ENCODE results near the gene GIMAP5. TPM values are rescaled to one million over a fixed set of nuclear protein-coding genes. Genes with fewer than 3 reads are reported as not detected.

Gene GIMAP5
- total RNA-seq, 4 donors from 2014 or later: 20.4 to 103 (median 31.9) TPM

DNA sequence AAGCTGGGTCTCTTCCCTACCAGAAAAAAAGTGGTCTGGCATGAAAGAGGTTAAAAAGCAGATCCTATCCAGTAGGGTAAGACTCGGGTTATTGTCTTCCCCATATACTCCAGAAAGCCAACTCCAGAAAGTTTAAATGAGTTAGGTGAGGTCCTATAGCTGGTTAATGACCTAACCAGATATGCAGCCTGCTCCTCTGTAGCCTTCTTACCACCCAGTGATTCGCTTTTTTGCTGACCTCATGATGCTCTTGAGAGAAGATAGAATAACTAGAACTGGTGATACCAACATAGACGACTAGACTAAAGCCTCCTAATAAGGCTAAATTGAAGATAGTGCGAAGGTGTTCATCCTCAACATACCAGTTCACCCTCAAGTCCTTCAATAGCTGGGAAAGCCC lies 21.5 kb upstream of the GIMAP5 start:
- no peak for TF ChIP-seq POLR2A (IDR thresholded peaks at IDR 0.05)
- TF ChIP-seq, protein P1, sequence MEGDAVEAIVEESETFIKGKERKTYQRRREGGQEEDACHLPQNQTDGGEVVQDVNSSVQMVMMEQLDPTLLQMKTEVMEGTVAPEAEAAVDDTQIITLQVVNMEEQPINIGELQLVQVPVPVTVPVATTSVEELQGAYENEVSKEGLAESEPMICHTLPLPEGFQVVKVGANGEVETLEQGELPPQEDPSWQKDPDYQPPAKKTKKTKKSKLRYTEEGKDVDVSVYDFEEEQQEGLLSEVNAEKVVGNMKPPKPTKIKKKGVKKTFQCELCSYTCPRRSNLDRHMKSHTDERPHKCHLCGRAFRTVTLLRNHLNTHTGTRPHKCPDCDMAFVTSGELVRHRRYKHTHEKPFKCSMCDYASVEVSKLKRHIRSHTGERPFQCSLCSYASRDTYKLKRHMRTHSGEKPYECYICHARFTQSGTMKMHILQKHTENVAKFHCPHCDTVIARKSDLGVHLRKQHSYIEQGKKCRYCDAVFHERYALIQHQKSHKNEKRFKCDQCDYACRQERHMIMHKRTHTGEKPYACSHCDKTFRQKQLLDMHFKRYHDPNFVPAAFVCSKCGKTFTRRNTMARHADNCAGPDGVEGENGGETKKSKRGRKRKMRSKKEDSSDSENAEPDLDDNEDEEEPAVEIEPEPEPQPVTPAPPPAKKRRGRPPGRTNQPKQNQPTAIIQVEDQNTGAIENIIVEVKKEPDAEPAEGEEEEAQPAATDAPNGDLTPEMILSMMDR (IDR thresholded peaks at IDR 0.05): no peak
- H3K9me3 ChIP-seq: no peaks in the 10 kb centered on the region
- H3K36me3 ChIP-seq: no peaks in the 10 kb centered on the region
- no peak for DNase-seq
- intact Hi-C loops (cut with DNase I; ENCODE audit: low total_unique reads): no loop called here
- H3K4me3 ChIP-seq: no peak overlapping the region
- H3K27me3 ChIP-seq: no peaks in the 10 kb centered on the region
- H3K27ac ChIP-seq: peak overlapping the region; percentile 57 to 80
- no peaks in the 10 kb centered on the region for H3K4me1 ChIP-seq

DNA sequence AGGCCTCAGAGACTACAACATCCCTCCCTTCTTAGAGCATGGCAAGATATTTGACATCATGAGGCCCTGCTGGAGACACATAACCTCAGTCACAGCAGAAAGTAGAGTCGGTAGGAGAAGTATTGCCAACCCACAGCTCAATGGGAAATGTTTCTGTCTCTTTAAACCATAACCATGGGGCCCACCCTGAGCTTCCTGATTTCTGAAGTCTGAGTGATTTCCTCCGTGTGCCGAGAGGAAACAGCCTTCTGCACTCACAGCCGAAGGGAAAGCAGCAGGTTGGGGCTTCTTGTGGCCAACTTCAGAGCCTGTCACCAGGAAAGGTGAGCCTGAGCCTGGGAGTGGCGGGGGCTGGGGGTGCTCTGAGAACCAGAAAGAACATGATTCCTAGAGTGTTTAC lies 20.9 kb upstream of the GIMAP5 start, which contains the start of gene GIMAP1:
Gene GIMAP1, plus strand, starts transcription at position 246 of the 400 bp plus-strand sequence. CDS start 2,435 bp downstream, outside the sequence.
- no peaks in the 10 kb centered on the region for H3K4me1 ChIP-seq
- intact Hi-C loops (cut with DNase I; ENCODE audit: low total_unique reads): no loop called here
- no peaks in the 10 kb centered on the region for H3K36me3 ChIP-seq
- peak within 1 kb of the TSS; percentile 20 to 27 for H3K4me3 ChIP-seq
- TF ChIP-seq, protein P1 (IDR thresholded peaks at IDR 0.05): no peak
- peak in 1 of 2 donors; percentile 46 for TF ChIP-seq POLR2A (IDR thresholded peaks at IDR 0.05)
- H3K9me3 ChIP-seq: no peaks in the 10 kb centered on the region
- peak in 1 of 2 donors; percentile 51 for DNase-seq
- H3K27me3 ChIP-seq: no peaks in the 10 kb centered on the region
- H3K27ac ChIP-seq: peak within 1 kb of the TSS; percentile 58 to 80

DNA sequence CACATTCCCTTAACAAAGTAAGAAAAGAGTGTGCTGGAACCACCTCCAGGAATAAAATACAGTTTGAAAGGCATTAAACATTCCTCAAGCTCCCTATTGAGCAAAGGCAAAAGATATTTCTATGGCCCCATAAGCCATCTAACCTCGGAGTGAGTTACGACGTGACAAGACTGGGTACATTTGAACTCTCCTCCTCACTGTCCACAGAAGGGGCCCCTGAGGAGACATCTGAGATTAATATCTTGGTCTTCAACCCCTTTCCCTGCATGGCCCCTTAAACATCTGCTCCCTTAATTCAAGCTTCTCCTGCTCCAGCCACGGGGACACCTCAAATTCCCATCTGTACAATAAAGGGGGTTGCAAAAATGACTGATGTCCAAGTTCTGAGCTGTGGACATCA lies 20.3 kb upstream of the GIMAP5 start:
- intact Hi-C loops (cut with DNase I; ENCODE audit: low total_unique reads): no loop called here
- H3K36me3 ChIP-seq: no peaks in the 10 kb centered on the region
- TF ChIP-seq, protein P1 (IDR thresholded peaks at IDR 0.05): no peak
- no peak for TF ChIP-seq POLR2A (IDR thresholded peaks at IDR 0.05)
- H3K27ac ChIP-seq: peak overlapping the region; percentile 58 to 80
- H3K27me3 ChIP-seq: no peaks in the 10 kb centered on the region
- no peak for DNase-seq
- peak overlapping the region; percentile 20 to 27 for H3K4me3 ChIP-seq
- H3K4me1 ChIP-seq: no peaks in the 10 kb centered on the region
- H3K9me3 ChIP-seq: no peaks in the 10 kb centered on the region

DNA sequence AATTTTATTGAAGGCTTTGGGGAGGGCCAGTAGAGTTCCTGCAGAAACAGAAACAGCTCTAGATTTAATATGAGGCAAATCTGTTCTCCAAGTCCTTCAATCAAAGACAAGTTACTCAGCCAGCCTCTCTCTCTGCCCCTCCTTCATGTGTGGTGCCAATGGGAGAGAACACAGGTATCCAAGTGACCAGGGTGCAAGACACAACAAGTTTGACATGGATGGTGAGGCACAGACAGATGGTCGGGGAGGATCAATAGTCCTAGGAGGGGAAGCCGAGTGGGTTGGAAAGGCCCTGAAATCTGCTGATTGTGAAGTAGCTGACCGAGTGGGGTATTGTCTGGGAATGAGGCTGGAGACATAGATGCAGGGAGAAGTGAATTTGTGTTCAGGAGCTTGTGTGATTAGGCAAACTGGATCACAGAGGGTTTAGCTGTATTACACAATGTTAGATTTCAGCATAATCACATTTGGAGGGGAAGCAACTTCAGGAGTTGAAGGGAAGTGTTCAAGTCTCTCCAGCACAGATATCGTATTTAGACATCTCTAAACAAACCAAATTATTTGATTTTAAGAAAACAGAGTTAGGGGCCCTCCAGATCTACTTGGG lies 19.3 kb upstream of the GIMAP5 start:
- intact Hi-C loops (cut with DNase I; ENCODE audit: low total_unique reads): no loop called here

DNA sequence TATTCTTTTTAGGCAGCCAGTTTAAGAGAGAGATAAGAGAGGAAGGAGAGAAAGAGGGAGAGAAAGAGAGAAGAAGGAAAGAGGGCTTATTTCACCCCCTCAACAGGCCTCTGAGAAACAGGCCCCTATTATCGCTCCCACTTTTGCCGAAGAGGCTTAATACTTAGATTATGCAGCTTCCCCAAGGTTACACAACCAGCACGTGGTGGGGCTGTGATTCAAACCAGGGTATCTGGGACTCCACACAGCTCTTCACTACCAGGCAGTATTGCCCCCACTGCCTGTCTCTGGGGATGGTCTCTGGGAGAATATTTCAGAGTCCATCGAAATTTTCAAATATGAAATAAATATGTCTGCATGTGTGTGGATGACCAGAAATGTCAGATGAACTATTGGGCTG lies 17.8 kb upstream of the GIMAP5 start:
- Histone ChIP-seq H3K27ac (peak overlapping the region in 1 of 2 donors; percentile 80), H3K4me1 (no peaks in the 10 kb centered on the region), H3K27me3 (no peaks in the 10 kb centered on the region), H3K36me3 (no peaks in the 10 kb centered on the region), H3K9me3 (no peaks in the 10 kb centered on the region), H3K4me3 (no peak overlapping the region)
- DNase-seq: no peak
- no peak for TF ChIP-seq POLR2A (IDR thresholded peaks at IDR 0.05)
- intact Hi-C loops (cut with DNase I; ENCODE audit: low total_unique reads): no loop called here

More for the DNA sequence above, 19.3 kb upstream of the GIMAP5 start:
- H3K27me3 ChIP-seq: no peaks in the 10 kb centered on the region
- TF ChIP-seq POLR2A (IDR thresholded peaks at IDR 0.05): no peak
- TF ChIP-seq, protein P1 (IDR thresholded peaks at IDR 0.05): no peak
- no peaks in the 10 kb centered on the region for H3K4me1 ChIP-seq
- no peaks in the 10 kb centered on the region for H3K9me3 ChIP-seq
- H3K27ac ChIP-seq: peak overlapping the region; percentile 58 to 80
- DNase-seq: no peak
- peak overlapping the region; percentile 9 to 27 for H3K4me3 ChIP-seq
- H3K36me3 ChIP-seq: no peaks in the 10 kb centered on the region
